Stimulated activated CD8-positive, alpha-beta memory T cell treated with anti-CD3 and anti-CD28 coated beads, Interleukin-15, amount 100 ng/mL, for 24 hours (primary cell): ENCODE measurements around the gene AGBL4.

Source experiments
- DNase-seq: peaks from one replicate; pipeline ENCODE4 v3.0.0-alpha.2; 2020; ENCODE audit warnings: low read depth

Gene AGBL4

DNA sequence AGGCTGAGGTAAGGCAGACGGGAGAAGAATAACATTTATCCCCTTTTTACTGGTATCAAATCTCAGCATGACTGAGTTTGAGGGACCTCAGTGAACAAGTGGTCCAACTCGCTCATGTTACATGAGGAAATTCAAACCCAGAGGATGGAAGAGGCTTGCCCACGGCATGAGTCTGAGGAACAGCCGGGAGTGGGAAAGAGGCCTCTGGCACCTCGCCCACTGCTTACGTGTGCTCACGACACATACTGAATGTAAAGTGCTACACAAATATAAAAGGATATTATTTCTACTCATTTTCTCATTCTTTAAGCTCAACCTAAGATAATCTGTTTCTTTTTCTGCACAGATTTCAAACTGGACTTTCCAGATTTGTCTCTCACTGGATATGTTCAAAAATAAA, 1261.8 kb downstream of the AGBL4 start:
- no peak for DNase-seq

DNA sequence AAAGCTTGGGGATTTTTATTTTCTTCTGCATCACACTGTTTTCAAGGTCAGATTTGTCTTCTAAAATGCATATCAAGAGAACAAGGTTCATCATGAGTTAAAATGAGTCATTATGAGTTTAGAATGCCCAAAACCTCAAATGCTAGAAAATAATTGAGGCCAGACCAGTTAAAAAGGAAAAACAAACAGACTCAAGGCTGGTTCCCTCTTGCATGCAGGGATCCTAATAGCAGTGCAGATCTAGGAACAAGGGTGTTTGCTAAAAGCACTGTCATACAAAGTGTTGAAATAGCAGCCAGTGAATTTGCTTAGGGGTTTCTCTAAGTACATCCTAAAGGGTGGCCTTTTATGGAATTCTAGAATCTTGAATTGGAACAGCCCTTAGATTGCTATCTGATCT, 1262.3 kb downstream of the AGBL4 start:
- no peak for DNase-seq

DNA sequence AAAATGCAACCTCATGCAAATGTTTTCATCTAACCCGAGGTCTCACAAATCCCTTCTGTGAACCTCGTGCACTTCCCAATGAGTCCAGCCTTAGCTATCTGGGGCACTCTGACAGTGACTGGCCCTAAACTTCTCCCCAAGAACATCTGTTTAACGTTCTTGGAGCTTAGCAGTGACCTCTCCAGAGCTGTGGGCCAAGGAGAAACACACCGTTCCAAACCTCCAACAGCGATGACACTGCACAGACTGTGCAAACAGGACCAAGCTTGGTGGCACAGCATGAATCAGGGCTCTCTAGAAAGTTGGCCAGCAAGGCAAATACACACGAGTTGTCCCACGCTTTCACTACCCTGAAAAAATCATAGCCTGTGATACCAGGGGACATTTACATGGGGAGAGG, 1262.9 kb downstream of the AGBL4 start:
- no peak for DNase-seq

DNA sequence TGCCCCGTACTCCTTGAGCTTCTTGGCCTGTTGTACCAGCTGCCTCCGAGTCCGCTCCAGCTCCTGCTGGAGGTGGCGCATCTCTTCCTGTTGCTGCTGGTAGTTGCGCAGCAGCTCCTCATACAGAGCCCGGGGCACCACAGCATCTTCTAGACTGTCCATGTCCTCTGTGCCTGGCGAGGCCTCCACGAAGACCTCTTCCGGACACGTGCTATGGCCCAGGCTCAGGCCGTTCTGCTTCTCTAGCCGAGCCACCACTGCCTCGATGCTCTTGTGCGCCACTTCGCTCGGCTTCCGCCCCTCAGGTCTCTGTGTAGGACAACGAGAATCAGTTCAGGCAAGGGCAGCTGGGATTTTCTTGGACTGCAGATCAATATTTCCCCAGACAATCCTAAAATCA, 1264.8 kb downstream of the AGBL4 start:
- DNase-seq: no peak

DNA sequence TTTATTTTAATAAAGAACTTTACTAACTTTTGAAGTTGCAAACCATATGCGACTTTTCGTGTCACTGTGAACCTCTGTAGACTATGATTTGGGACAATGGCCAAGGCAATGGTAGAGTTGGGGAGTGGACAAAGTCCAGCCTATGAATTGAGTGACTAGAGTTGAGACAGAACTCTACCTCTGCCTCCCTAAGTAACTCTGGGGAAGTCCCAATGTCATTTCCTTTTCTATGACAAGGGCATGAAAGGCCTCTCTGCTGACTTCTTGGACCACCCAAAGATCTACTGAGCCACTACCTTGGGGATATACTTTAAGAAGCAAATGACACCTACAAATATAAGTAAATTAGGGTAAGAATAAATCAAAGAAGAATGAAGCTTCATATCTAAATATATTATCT, 1266.4 kb downstream of the AGBL4 start:
- DNase-seq: no peak

DNA sequence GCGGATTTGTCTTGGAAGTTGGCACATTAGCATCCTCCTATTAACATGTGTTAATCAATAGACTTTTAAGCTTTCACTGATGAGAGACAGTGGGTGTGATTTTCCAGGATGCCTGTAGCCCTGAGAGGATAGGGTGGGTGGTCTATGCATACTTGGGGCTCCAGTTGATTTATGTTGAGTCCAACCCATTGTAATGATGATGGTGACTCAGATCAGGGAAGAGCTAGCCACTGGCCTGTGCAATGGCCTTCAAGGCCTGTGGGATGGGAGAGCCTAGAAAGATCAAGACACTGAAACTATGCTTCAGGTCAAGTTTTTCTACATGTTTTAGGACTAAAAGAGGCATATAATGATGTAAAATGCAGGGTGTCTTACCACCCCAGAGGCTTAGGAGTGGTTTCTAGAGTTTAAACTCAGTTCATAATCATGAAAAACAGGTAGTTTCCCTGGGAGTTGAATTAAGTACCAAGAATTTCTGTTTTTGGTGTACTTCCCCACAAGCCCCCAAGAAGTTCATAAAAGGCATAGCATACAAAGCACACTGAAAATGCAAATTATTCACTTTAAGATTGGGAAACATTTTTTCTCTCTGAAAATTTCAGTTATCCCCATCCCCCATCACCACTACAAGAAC, 1267.0 kb downstream of the AGBL4 start:
- DNase-seq: no peak

DNA sequence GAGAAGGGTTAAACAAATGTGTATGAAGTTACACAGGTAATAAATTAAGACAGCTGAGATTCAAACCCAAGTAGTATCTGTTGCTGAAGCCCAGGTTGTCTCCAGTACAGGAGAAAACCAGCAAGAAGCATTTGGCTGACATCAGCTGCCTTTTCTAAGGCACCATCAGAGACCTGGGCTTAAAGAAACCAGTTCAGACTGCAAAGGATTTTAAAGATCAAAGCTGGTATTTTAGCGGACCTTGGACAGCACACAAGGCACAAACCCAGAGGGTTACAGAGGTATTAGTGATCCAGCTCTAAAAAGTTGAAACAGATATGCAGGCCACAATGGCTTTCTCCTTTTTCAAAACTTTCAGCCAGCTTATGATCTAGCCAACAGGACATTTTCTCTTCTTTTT, 1270.5 kb downstream of the AGBL4 start:
- no peak for DNase-seq

DNA sequence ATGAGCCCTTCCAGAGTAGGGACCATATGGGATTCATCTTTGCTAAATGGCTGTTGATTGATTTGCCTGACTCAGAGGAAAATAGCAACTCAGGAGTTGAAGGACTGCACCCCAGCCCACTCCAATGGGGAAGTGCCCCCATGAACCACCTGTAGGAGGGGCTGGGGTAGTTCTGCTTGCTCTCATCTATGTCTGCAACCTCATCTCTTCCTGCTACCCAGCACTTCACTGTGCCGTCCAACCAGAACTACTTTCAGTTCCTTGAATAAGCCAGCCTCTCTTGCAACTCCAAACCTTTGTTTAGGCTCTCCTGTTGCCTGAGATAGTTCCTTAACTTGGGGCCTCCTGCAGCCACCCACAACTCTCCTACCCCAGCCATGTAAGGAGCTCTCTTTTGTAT, 1273.6 kb downstream of the AGBL4 start:
- no peak for DNase-seq

DNA sequence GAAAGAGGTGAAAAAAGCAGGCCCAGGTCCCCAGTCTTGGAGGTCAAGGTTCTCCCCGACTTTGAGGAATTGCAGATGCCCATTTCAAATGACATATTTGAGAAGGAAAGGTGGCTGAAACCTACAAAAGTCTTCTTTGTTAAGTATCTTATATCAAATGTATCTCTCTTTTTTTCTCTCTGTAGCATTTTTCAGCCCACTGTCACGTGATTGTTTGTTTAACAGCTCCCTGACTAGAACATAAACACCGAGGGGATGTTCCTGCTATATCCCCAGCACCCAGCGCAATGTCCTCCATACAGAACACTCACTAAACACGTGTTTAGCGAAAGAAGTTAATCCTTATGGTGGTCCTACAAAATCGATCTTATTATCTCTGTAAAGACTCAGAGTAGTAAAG, 1274.7 kb downstream of the AGBL4 start:
- no peak for DNase-seq

DNA sequence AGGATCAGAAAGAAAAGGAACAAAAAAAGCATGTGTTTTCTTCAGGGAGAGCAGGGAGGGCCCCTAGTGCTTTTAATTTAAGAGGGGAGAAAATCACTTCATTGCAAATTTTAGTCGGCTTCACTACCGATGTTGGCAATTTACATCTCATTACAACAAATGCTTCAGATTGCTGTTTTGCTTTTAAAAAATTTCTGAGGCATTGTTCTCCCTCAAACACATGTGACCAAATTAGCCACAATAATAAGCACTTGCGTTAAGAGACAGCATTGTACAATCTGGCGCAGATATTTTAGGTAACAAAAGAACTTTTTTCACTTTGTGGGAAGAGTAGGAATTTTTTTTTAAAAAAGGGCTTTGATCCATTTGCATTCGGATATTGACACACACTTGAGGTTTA, 1276.8 kb downstream of the AGBL4 start:
- no peak for DNase-seq

DNA sequence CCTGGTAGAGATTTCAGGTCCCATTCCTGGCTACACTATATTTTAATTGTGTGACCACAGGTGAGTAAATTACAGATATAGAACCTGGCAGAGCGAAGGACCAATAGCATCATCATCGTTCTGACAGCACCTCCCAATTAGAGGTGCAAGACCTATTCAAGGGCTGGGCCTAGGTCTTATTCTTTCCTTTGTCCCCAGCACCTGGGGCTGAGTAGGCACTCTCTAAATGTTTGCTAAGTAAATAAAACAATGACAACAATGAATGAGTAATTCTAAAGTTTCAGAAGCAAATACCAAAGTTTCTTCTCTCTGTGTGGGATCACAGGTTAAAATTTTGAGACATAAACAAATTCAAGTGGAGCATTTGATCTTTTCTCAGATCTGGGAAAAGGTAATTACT, 1279.7 kb downstream of the AGBL4 start:
- DNase-seq: no peak

DNA sequence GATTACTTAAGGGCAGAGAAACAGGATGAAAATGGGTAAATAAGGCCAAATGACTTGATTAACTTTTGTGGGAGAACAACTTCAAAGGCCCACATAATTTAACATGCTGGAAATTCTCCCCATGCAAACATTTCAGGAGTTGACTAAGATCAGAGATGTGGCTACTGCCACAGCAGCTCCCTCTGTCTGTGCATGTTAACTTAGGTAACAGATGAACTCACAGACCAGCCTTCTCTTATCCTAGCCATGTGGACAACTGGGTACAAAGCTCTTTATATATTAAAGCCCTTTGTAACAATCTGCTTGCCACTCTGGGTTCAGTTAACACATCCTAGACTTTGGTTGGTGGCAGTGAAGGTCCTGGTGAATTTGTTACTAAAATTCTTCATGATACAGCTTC, 1280.3 kb downstream of the AGBL4 start:
- no peak for DNase-seq

DNA sequence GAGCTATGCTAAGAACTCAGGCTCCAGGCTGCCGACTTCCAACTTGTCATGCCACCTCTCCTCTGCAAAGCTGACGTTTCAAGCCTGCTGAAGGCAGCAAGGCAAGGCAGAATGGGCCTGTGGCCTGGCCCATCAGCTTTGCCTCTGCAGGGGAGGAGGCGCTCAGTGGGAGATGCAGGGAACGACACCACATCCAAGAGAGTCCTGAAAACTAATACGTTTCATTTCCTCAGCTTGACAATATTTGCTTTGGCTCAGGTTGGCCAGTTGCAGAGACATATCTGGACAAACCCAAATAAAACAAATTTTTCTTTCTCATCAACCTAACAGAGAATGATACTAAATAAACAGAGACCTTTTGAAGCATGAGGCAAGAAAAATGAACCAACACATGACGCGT, 1282.4 kb downstream of the AGBL4 start:
- DNase-seq: no peak

DNA sequence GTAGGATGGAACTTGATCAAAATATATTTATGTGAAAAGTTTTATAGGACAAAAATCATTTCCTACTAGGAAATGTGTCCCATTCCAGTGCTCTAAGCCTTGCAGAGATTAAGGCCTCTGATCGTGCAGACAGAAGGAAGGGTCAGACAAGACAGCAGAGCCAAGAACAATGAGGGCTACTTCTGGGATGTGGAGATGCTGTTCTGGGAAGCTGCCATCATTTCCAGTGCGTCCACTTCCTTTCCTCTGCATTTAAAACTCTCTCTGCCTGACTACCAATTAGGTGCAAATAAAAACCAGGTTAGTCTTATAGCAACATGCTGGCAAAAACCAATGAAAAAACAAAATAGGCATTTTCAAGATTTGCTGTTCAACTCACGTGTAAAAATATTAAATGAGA, 1283.1 kb downstream of the AGBL4 start:
- DNase-seq: no peak

DNA sequence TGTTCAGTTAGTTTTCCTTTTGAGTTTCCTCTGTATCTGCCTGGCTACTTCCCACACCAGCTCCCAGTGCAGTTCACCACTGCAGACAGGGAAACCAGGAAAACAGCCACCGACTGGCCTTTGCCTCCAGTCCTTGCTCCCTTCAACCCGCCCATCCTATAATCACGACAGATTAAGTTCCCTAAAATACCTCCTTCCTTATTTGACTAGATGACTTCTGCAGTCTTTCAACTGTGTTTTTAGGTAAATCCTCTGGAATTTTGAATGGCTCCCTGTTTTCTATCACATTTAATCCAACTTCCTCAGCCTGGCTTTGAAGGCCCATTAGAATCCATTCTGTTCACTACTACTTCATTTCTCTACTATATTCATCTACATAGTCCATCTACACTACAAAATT, 1284.7 kb downstream of the AGBL4 start:
- no peak for DNase-seq

DNA sequence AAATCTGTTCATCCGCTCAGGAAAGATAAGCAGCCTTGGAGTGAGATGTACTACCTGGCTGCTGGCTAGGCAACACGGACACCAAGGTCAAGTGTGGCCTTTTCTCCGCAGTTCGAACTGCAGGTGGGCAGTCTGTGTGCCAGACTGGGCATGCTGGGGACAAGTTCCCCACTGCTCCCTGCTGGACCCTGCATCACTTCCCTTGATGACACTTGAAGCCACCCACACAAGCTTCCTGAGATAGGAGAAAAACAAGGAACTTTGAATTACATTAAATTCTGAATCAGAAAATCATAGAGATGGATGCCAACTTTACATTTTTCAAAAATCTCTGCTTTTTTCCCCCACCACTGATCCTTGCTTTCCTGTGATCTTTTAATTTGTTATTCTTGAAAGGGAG, 1285.4 kb downstream of the AGBL4 start:
- no peak for DNase-seq

DNA sequence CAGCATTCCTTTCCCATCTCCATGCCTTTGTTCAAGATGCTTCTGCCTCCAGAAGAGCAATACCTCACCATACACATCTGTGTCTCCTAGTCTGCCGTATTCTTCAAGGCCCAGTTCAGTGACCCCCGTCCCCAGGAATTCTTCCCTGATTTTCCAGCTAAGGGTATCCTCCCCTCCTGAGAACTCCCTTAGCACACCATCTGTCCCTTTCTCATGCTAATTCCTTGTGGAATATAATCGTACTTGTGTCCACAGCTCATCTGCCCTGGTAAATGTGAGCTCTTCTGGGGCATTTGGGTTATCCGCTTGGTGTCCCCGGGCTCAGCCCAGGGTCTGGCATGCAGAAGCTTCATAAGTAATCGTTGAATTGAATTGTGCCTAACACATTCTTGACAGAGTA, 1288.0 kb downstream of the AGBL4 start:
- DNase-seq: no peak

DNA sequence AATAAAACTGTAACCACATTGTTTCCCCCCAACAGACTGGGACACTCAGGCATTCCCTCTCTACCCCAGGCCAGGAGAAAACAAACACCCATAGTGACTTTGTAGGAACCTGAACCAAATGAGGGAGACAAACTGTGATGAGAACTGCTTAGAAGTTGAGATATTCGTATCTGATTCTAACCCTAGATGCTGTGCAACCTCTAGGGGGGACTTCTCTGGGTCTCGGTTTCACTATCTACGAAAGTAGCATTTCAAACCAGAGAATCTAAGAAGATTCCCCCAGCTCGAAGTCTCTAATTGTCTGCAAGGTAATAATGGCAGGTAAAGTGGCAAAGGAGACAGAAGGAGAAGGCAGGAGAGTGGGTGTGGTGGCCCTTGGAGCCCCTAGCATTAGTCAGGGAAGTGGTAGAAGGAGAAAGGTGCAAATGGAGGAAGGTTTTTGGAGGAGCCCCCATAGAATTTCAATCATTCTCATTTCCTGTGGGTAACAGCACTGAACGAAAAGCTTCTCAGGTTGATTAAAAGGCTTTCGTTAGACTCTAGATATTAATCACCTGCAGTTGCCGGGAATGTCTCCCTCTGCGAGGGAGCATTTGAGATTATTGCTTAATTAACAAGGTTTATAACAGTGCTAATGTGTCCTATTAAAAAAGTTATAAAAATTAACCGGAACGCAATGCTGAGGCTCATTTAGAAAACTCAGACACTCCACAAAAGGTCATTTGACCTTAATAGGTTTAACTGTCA, 1293.4 kb downstream of the AGBL4 start:
- DNase-seq: no peak

DNA sequence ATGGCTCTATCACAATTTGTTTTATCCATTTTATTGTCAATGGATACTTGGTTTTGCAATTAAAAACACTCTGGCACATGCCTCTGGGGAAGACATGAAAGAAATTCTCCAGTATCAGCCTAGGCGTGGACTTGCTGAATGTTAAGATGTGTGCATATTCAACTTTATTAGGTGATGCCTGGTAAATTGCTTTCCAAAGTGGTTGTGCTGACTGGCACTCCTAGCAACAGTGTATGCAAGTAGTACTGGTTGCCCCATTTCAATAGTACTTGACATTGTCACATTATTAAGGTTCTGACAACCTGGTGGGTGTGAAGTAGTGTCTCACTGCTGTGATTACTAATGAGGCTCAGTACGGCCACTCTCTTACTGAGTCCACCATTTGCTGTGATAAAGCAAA, 1295.2 kb downstream of the AGBL4 start:
- no peak for DNase-seq

DNA sequence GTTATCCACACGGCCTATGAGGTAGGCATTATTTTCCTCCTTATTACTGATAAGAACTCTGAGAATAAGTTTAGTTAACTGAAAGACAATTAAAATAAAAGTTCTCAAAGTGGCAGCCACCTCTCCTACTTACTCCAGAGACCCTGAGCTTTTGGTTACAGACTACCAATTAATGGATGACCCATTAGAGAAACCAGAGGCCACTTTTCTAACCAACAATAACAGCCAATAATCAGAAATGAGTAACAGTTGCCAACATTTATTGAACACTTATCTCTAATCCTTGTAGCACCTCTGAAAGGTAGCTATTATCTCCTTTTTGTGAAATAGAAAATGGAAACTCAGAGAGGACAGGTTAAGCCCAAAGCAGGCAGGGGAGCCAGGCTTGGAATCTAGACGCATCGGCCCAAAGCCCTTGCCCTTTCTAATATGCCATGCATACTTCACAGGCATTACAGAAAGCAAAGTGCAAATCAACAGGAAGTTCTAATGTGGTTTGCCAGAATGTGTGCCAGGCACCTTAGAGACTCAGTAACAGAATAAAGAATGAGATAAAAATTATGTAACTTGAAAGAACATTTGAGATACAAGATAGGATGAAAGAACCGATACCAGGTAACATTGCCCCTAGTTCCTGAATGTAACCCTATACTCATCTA, 1297.1 kb downstream of the AGBL4 start:
- no peak for DNase-seq

DNA sequence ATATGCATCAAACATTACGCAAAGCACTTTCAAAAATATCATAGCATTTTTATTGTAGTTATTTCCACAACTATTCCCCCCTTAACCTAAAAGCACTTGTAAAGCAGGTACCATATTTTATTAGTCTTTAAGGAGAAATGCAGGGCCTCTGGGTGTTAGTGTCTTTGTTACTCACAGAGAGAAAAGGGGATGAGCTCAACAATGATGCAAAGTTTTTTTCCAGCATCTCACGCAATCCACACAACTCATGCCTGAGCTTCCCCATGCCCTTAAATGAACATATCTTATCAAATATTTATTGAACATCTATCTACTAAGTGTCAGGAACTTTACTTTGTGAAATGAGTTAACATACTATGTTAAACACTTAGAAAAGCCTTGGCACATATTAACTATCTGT, 1297.6 kb downstream of the AGBL4 start:
- DNase-seq: no peak

DNA sequence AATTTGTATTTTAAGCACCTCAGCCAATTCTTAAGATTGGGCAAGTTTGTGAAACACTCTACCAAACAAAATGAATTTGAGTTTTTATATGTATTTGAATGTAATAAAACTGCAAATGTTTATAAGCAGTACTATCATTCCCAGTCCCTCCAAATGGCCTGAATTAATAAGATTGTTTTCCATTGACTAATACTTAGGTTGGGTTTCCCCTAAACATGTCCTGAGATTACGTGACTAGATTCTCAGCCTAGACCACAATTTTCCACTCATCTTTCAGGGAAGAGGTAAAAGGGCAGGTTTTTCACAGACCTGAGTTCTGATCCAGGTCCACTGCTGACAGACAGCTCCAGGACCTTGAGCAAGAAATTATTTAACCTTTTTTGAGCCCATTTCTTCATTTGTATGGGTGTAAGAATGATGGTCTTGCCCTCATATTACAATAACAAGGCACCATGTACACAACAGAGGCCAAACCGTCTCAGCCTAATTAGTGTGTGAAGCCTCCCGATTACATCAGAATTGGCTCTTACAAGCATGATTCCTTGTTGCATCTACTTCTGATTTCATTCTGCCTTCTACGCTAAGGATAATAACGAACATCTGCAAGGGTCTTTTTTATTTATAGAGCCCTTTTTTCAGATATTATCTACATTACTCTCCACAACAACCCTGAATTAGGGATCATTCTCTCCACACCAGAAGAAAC, 1298.3 kb downstream of the AGBL4 start:
- no peak for DNase-seq

DNA sequence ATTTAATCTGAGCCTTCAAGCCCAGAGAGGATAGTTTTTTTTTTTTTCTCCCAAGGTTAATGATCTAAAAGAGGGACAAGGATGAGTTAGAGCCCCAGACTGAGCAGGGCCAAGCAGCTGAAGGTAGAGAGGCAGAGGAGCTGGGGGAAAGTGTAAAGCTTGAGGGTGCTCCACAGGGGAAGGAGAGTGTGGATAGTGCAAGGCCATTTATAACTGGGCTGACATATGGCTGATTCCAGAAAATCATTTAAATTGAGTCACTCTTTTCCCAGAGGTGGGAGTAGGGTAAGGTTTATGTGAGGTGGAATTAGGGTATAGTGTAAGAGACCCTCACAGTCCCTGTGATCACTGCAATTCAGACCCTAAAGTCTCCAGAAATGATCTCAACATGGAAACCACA, 1302.8 kb downstream of the AGBL4 start:
- no peak for DNase-seq
